ENCODE data around the gene PVALB.

Gene PVALB

DNA sequence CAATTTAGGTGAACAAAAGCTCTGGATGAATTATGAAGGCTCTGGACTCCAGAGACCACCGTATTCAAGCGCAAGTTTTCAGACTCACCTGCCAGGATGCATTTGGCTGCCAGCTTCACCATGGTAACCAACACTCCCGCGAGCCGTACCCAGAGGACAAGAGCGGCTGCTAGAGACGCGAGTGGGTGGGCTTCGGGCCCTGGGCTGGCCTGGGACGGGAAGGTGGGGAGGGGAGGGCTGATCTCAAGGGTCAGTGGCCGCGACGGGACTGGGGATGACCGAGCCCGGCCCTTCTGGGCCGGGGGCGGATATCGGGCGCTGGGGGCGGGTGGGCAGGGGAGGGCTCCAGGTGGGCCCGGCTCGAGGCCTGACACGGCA lies 41.3 kb downstream of the PVALB start:
- peak overlapping the region; percentile 85 for H3K4me3 ChIP-seq (ENCODE audit: low read length)
- no peak for TF ChIP-seq CTCF (conservative IDR thresholded peaks at IDR 0.05; ENCODE audit: low read length)
- DNase-seq (ENCODE audit: low read depth): peak; percentile 5

- H3K4me3 ChIP-seq (ENCODE audit: low read length): no peak overlapping the region
- DNase-seq (ENCODE audit: low read depth): peak; percentile 54
- peak; percentile 57 for TF ChIP-seq CTCF (conservative IDR thresholded peaks at IDR 0.05; ENCODE audit: low read length)
These were observed 42.9 kb downstream of the PVALB start for GRCh38 chr22:36773935-36774334.

DNA sequence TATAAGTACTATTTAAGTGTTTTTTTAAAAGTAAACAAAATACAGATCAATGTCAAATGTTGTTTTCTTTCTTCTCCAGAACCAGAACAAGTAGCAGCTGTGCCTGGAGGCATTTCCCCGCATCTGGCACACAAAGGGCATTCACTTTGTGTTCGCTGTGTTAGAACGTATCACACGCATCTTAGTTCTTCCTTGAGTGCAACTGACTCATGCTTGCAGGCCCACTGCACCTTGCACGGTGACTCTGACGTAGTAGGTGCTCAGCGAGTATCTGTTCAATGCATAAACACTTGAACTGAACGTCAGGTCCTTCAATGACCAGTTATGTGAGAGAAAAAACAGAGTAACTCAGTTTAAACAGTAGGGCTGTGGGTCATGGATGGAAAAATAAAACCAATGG lies 44.4 kb downstream of the PVALB start:
- H3K4me3 ChIP-seq (ENCODE audit: low read length): no peak overlapping the region
- TF ChIP-seq CTCF (conservative IDR thresholded peaks at IDR 0.05; ENCODE audit: low read length): no peak
- no peak for DNase-seq (ENCODE audit: low read depth)

- H3K4me3 ChIP-seq (ENCODE audit: low read length): no peak overlapping the region
- no peak for TF ChIP-seq CTCF (conservative IDR thresholded peaks at IDR 0.05; ENCODE audit: low read length)
- DNase-seq (ENCODE audit: low read depth): no peak
These were observed 45.3 kb downstream of the PVALB start for GRCh38 chr22:36771356-36772063.

- TF ChIP-seq CTCF (conservative IDR thresholded peaks at IDR 0.05; ENCODE audit: low read length): no peak
- H3K4me3 ChIP-seq (ENCODE audit: low read length): no peak overlapping the region
- no peak for DNase-seq (ENCODE audit: low read depth)
These were observed 46.2 kb downstream of the PVALB start for GRCh38 chr22:36770513-36771231.

GRCh38 chr22:36769541-36770512 lies 47.0 kb downstream of the PVALB start:
- no peak overlapping the region for H3K4me3 ChIP-seq (ENCODE audit: low read length)
- no peak for TF ChIP-seq CTCF (conservative IDR thresholded peaks at IDR 0.05; ENCODE audit: low read length)
- DNase-seq (ENCODE audit: low read depth): no peak
